MCF 10A (cell line): ENCODE measurements around the gene PLEKHS1. TPM values are rescaled to one million over a fixed set of nuclear protein-coding genes. Genes with fewer than 3 reads are reported as not detected.

Experiments used
- BruUV-seq: library from RNA; stranded (reverse); fragments of 400-500 nt; replicated peaks from 2 replicates; lab custom pipeline; 2021; lab: Mats Ljungman, UMichigan
- CTCF ChIA-PET: fragments of 300-600 bp; sonication (Branson Sonifier 250); formaldehyde crosslinking; extraction: SDS; loops from one replicate; lab custom pipeline; 2021; ENCODE audit warnings: antibody characterized with exemption, inconsistent platforms; lab: Yijun Ruan, JAX
- POLR2A ChIA-PET: fragments of 300-600, 350-650 bp; sonication (Branson Sonifier 250); formaldehyde crosslinking; extraction: SDS; loops from one replicate; lab custom pipeline; 2020; ENCODE audit warnings: antibody characterized with exemption, inconsistent platforms; lab: Yijun Ruan, JAX
- DNase-seq: peaks from one replicate; pipeline ENCODE4 v3.0.0-alpha.2; 2018; ENCODE audit not compliant: unreplicated experiment
- H3K27ac Mint-ChIP-seq: one replicate; pipeline ENCODE4 v1.8.0; 2022; ENCODE audit warnings: mild to moderate bottlenecking, low read depth, mixed read lengths; ENCODE audit not compliant: unreplicated experiment
- H3K27me3 Mint-ChIP-seq: one replicate; pipeline ENCODE4 v1.8.0; 2022; ENCODE audit warnings: mixed read lengths; ENCODE audit not compliant: insufficient read depth, unreplicated experiment
- H3K36me3 Mint-ChIP-seq: one replicate; pipeline ENCODE4 v1.8.0; 2022; ENCODE audit warnings: mild to moderate bottlenecking, moderate library complexity, mixed read lengths; ENCODE audit not compliant: insufficient read depth, unreplicated experiment
- H3K4me1 Mint-ChIP-seq: one replicate; pipeline ENCODE4 v1.8.0; 2022; ENCODE audit warnings: mixed read lengths; ENCODE audit not compliant: insufficient read depth, unreplicated experiment
- H3K4me3 Mint-ChIP-seq: one replicate; pipeline ENCODE4 v1.8.0; 2022; ENCODE audit warnings: mild to moderate bottlenecking, moderate library complexity, mixed read lengths; ENCODE audit not compliant: unreplicated experiment
- H3K9me3 Mint-ChIP-seq: one replicate; pipeline ENCODE4 v1.8.0; 2022; ENCODE audit warnings: mixed read lengths; ENCODE audit not compliant: unreplicated experiment
- intact Hi-C: fragments of 100-400 bp; cut with micrococcal nuclease; formaldehyde crosslinking; loops from 2 replicates; pipeline ENCODE4 v1.14.1; 2022
- total RNA-seq: library from RNA; stranded (reverse); gene quantifications from 2 replicates; pipeline ENCODE4 v1.2.3, GENCODE V29; 2022
- TF ChIP-seq, protein P1 (sequence below): fragments of 200-600 bp; IDR thresholded peaks from one replicate; pipeline ENCODE4 v1.8.0; 2022; ENCODE audit warnings: antibody characterized with exemption, mild to moderate bottlenecking; ENCODE audit not compliant: unreplicated experiment

Gene PLEKHS1
- total RNA-seq, 1 experiment from 2014 or later, result not detected

DNA sequence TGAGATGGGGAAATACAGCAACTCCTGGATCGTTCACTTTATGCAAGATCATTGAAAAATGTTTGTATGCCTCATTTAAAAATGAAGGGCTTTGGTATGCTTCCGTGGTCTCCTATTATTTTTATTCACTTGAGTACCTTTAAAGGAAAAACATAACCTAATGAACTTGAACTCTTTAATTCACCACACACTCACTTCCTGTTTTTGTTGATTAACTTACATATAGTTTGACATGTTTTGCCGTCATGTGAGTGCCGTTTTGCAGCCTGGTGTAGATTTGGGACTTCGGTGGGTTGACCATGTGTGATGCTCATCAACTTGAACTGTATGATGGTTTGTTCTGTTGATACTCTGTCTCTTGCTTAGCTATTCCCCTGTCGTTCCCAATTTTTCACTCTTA is 42.8 kb upstream of the PLEKHS1 start:
- peaks cover 6% of the 10 kb centered on the region for H3K36me3 Mint-ChIP-seq
- no peak overlapping the region for H3K4me3 Mint-ChIP-seq
- no peaks in the 10 kb centered on the region for H3K9me3 Mint-ChIP-seq
- intact Hi-C loops, result loop anchor here (5.0 kb wide), 1 partner anchor 149 kb away; no protein-coding TSS in a partner anchor
- TF ChIP-seq, protein P1, sequence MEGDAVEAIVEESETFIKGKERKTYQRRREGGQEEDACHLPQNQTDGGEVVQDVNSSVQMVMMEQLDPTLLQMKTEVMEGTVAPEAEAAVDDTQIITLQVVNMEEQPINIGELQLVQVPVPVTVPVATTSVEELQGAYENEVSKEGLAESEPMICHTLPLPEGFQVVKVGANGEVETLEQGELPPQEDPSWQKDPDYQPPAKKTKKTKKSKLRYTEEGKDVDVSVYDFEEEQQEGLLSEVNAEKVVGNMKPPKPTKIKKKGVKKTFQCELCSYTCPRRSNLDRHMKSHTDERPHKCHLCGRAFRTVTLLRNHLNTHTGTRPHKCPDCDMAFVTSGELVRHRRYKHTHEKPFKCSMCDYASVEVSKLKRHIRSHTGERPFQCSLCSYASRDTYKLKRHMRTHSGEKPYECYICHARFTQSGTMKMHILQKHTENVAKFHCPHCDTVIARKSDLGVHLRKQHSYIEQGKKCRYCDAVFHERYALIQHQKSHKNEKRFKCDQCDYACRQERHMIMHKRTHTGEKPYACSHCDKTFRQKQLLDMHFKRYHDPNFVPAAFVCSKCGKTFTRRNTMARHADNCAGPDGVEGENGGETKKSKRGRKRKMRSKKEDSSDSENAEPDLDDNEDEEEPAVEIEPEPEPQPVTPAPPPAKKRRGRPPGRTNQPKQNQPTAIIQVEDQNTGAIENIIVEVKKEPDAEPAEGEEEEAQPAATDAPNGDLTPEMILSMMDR, result no peak
- ChIA-PET POLR2A (no interaction called here), CTCF (no interaction called here)
- DNase-seq, result no peak
- no peaks in the 10 kb centered on the region for H3K4me1 Mint-ChIP-seq
- H3K27me3 Mint-ChIP-seq, result no peaks in the 10 kb centered on the region
- no TSS peak for BruUV-seq
- no peak overlapping the region for H3K27ac Mint-ChIP-seq

DNA sequence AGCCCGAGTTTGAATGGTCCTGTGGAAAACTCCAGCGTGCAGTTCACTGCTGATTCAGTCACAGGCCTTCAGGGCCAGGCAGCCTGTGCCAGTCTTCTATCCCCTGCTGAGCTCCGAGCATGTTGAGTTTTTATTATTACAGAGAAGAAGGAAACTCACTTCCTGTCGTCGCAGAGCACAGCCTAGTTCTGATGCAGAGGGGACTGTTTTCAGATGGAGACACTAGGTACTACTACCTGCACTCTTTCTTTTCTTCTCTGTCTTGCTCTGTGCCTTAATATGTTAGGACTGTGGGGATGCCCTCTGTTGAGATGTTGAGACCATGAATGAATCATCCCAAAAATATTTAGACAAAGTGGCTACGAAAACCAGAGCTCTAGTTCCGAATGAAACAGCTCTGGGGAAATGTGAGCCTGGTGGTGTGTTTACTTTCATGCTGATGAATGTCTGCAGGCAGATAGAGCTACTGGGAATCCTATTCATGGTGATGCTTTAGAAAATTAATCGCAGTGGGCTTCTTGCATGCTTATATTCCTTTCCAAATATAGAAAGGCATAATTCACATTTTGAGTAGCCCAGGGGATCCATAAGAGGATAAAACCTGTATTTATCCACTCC is 42.2 kb upstream of the PLEKHS1 start:
- ChIA-PET POLR2A (interaction anchor here (0.5 kb wide), 1 partner anchor 523 kb away, joined by 3 read pairs; no protein-coding TSS in a partner anchor), CTCF (interaction anchor here (1.1 to 1.4 kb wide), 2 partner anchors 18 to 90 kb away, joined by 3 read pairs; no protein-coding TSS in a partner anchor)
- no peaks in the 10 kb centered on the region for H3K9me3 Mint-ChIP-seq
- H3K36me3 Mint-ChIP-seq, result peaks cover 6% of the 10 kb centered on the region
- TF ChIP-seq, protein P1, result no peak
- no TSS peak for BruUV-seq
- H3K4me1 Mint-ChIP-seq, result no peaks in the 10 kb centered on the region
- no peaks in the 10 kb centered on the region for H3K27me3 Mint-ChIP-seq
- intact Hi-C loops, result loop anchor here (5.0 kb wide), 1 partner anchor 148 kb away; no protein-coding TSS in a partner anchor
- H3K4me3 Mint-ChIP-seq, result no peak overlapping the region
- H3K27ac Mint-ChIP-seq, result no peak overlapping the region
- DNase-seq, result peak; percentile 43

DNA sequence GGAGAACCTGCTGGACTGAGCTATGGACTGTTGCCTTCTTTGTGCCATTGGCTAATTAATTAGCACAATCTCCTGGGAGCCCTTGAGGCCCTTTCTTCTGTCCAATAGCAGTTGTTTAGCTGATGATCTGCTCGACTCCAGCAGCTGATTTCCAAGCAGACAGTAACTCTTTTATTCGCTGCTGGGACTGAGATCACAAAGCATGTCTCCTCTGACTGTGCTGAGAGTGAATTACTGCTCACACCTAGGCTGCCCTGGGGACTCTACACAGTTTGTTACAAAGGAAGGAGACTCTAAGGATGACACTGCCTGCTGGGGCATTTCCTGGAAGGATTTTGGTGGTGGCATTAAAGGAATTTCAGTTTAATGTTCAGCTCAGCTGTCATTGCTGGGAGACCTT is 40.3 kb upstream of the PLEKHS1 start:
- CTCF ChIA-PET, result interaction anchor here (1.1 kb wide), 1 partner anchor 392 kb away, joined by 3 read pairs; no protein-coding TSS in a partner anchor

DNA sequence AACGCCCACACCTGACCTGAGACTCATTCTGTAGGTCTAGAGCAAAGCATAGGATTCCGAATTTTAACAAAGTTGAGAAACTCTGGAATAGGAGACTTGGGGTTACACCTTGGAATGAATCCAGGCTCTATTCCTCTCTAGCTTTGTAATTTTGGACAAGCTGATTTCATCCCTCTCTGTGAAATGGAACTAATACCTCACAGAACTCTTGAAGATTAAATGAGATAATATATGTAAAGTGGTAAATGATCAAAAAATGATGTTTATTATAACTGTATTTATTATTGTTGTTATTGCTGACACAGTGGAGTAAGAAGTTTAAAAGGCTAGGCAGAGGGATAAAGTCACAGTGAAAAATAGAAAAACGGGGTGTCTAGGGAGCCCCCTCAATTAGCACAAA is 39.5 kb upstream of the PLEKHS1 start:
- intact Hi-C loops, result no loop called here
- Mint-ChIP-seq H3K9me3 (no peaks in the 10 kb centered on the region), H3K27ac (no peak overlapping the region), H3K4me1 (no peaks in the 10 kb centered on the region), H3K4me3 (no peak overlapping the region), H3K27me3 (no peaks in the 10 kb centered on the region), H3K36me3 (peaks cover 6% of the 10 kb centered on the region)
- no peak for DNase-seq
- no TSS peak for BruUV-seq
- POLR2A ChIA-PET, result interaction anchor here (0.7 to 1.0 kb wide), 2 partner anchors 10 to 405 kb away, joined by 3 read pairs; no protein-coding TSS in a partner anchor
- TF ChIP-seq, protein P1, result no peak
- CTCF ChIA-PET, result no interaction called here

More for the DNA sequence above, 40.3 kb upstream of the PLEKHS1 start:
- Mint-ChIP-seq H3K4me1 (no peaks in the 10 kb centered on the region), H3K4me3 (no peak overlapping the region), H3K36me3 (peaks cover 6% of the 10 kb centered on the region), H3K27ac (no peak overlapping the region), H3K9me3 (no peaks in the 10 kb centered on the region), H3K27me3 (no peaks in the 10 kb centered on the region)
- no TSS peak for BruUV-seq
- intact Hi-C loops, result no loop called here
- no peak for DNase-seq
- TF ChIP-seq, protein P1, result no peak
- POLR2A ChIA-PET, result interaction anchor here (0.5 to 1.0 kb wide), 2 partner anchors 406 to 1476 kb away, joined by 3 read pairs; no protein-coding TSS in a partner anchor
